ENCODE measurements around the gene GSTT4.
"Not testable (repeated sequence)": the region's sequence is repeated elsewhere in the genome, so short reads cannot be mapped to it uniquely, and the experiment has no call there.

Gene GSTT4

DNA sequence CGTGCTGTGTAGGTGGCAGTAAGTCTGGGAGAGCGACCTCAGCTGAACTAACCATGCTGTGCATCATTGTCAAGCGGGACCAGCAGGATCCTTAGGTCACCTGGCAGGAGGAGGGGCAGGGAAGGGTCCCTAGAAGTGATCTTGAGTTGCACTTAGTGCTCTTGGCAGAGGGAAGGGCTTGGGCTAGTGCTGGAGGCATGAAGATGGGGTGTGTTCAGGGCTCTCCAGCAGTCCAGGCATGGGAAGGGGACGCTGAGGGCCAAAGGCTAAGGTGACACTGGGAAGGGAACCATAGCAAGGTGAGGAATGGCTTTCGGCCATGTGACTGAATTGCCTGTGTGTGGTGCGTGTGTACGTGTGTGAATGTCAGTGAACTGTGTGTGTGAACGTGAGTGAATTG is 19.2 kb downstream of the GSTT4 start:
- not testable (repeated sequence) for DNase-seq

GRCh38 chr22:23984430-23984829 is 20.8 kb downstream of the GSTT4 start:
- DNase-seq, result peak; percentile 71

- not testable (repeated sequence) for DNase-seq
These were observed 24.7 kb downstream of the GSTT4 start for GRCh38 chr22:23980567-23980966.

- DNase-seq, result not testable (repeated sequence)
These were observed 25.6 kb downstream of the GSTT4 start, which contains the start of gene GSTT2 for GRCh38 chr22:23979557-23980240. Gene GSTT2, plus strand, starts transcription at chr22:23980134.

DNA sequence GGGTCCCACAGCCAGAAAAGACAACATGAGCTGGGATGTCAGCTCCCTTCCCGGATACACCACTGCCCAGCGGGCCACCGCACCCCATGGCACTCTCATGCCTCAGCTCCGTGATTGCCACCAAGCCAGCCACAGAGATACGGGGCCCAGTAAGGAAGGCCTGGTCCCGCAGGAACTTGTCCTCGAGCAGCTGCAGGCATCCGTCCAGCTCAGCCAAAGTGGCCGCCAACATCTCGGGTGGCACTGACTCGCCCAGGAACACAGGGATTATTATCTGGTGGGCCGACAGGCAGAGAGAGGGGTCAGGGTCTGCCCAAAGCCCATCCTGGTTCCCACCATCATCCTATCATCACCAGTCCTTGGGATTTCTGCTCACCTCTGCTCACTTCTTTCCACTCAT is 27.9 kb downstream of the GSTT4 start:
- not testable (repeated sequence) for DNase-seq

- not testable (repeated sequence) for DNase-seq
These were observed 30.4 kb downstream of the GSTT4 start for GRCh38 chr22:23974836-23975352.

DNA sequence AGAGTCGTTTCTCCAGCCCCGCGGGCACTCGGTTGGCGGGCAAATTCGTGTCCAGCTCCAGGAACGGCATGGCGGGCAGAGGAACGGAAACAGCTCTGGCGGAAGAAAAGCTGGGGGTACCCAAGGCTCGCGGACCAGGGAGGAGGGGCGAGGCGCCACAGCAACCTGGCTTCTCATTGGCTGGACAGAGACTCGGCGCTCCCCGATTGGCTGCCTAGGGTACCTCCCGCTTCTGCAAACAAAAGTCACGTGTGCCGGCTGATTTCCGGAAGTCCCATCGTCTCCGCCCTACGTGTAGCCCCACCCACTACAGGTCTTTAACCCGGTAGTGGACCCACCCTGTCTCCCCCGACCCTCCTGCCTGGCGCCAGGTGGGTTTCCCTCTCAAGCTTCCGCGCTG is 30.9 kb downstream of the GSTT4 start, which contains the start of gene DDT:
Gene DDT (minus strand): TSS at position 97 of the 400 bp plus-strand sequence. CDS start 27 bp downstream, at position 70.
- not testable (repeated sequence) for DNase-seq

GRCh38 chr22:23971927-23972326 is 33.3 kb downstream of the GSTT4 start:
- DNase-seq, result not testable (repeated sequence)

- DNase-seq, result no peak
These were observed 34.3 kb downstream of the GSTT4 start for GRCh38 chr22:23970816-23971486.

DNA sequence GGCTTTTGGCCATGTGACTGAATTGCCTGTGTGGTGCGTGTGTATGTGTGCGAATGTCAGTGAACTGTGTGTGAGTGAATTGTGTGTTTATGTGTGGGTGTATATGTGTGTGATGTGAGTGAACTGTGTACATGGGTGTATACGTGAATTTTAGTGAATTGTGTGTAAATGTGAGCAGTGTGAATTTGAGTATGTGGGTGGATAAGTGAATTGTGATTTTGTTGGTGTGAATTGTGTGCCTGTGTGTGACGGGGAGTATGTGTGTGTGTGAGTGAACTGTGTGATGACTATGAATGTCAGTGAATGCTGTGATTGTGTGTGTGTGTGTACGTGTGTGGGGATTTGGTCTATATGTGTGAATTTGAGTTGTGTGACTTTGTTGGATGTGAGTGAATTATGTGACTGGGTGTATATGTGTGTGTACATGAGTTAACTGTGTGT is 35.0 kb downstream of the GSTT4 start:
- DNase-seq, result no peak

GRCh38 chr22:23969071-23969470 is 36.2 kb downstream of the GSTT4 start:
- no peak for DNase-seq

DNA sequence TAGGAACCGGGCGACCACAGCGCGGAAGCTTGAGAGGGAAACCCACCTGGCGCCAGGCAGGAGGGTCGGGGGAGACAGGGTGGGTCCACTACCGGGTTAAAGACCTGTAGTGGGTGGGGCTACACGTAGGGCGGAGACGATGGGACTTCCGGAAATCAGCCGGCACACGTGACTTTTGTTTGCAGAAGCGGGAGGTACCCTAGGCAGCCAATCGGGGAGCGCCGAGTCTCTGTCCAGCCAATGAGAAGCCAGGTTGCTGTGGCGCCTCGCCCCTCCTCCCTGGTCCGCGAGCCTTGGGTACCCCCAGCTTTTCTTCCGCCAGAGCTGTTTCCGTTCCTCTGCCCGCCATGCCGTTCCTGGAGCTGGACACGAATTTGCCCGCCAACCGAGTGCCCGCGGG is 38.7 kb downstream of the GSTT4 start, which contains the start of gene DDTL:
Gene DDTL (plus strand): TSS at position 321 of the 400 bp plus-strand sequence. CDS start 27 bp downstream, at position 348.
- not testable (repeated sequence) for DNase-seq

DNA sequence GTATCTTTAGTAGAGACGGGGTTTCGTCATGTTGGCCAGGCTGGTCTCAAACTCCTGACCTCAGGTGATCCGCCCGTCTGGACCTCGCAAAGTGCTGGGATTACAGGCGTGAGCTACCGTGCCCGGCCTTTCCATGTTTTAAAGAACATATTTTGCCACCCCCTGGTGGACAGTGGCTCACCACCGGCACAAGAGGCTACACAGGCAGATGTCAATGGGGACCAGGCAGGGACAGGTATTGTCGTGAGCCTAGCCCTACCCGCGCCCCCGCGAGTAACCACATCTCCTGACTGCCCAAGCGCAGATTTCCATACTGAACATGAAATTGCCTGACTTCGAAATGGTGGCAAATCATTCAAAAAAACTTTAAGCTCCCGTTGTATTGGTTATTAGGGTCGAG is 39.2 kb downstream of the GSTT4 start:
- DNase-seq, result not testable (repeated sequence)

DNA sequence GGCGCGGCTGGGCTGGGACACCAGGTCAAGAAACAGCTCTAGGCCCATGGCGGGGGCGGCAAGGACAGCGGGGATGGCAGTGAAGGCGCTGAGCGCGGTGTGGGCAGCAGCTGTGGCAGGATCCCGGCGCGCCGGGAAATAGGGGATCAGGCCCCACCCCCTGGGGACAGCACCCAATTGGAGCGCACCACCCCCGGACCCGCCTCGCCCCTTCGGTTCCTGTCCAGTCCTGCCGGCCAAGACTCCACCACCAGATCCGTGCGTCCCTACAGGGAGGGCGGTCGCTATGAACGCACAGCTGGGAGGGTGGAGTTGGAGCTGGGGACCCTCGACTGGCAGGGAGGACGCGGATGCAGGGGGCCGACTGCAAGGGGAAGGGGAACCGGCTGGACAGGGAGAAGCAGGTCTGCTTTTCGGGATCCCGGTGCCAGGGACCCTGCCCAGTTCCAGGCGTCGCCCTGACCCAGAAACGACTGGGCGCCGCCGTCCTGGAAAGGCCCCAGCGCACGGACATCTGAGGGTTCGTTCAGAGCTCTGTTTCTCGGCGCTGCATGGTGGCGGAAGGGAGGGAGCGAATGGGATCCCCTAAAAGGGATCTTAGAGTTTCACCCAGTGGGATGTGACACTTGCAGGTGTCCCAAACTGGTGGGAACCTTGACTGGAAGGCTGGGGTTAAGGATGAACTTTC is 44.0 kb downstream of the GSTT4 start, which contains the start of gene GSTT2B:
Gene GSTT2B (minus strand): TSS at position 112 of the 688 bp plus-strand sequence. CDS start 64 bp downstream, at position 48.
- not testable (repeated sequence) for DNase-seq

DNA sequence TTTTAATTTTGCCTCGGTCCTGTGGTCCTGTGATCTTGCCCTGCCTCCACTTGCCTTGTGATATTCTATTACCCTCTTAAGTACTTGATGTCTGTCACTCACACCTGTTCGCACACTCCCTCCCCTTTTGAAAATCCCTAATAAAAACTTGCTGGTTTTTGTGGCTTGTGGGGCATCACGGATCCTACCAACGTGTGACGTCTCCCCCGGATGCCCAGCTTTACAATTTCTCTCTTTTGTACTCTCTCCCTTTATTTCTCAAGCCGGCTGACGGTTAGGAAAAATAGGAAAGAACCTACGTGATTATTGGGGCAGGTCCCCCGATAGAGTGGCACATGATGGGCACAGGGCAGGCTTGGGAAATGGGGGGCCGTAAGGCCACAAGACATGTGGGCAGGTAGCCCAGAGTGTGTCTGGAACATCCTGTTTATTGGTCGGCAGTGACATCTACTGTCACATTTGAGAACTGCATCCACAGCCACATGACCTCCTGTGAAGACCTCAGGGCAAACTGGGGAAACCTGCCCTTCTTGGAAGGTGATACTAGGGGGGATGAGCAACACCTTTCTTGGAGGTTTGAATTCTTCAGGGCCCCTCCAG is 48.9 kb downstream of the GSTT4 start:
- peak; percentile 90 for DNase-seq

- not testable (repeated sequence) for DNase-seq
These were observed 49.4 kb downstream of the GSTT4 start for GRCh38 chr22:23955886-23956285.

- not testable (repeated sequence) for DNase-seq
These were observed 50.3 kb downstream of the GSTT4 start for GRCh38 chr22:23954991-23955305.

GRCh38 chr22:23954193-23954990 is 50.9 kb downstream of the GSTT4 start:
- not testable (repeated sequence) for DNase-seq

DNA sequence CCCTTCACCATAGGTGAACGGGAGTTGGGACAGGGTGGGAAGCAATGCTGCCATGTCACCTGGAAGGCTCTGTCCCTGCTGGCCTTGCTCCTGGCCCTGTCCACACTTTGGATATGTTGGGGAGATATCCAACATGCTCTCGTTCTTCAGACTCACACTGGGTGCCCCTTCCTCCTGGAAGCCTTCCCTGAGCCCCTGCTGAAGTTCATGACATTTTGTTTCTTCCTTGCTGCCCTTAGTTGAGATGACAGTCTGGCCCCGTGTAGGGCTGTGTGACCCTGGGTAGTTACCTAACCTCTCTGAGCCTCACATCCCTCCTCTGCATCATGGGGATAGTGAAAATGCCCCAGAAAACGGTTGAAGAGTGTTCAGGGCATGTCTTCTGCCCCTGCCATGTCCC is 51.8 kb downstream of the GSTT4 start:
- not testable (repeated sequence) for DNase-seq

GRCh38 chr22:23952794-23953405 is 52.4 kb downstream of the GSTT4 start:
- not testable (repeated sequence) for DNase-seq

GRCh38 chr22:23951383-23951782 is 53.9 kb downstream of the GSTT4 start:
- DNase-seq, result not testable (repeated sequence)

Measured in activated effector memory CD4-positive, alpha-beta T cell treated with anti-CD3 and anti-CD28 coated beads, Interleukin-2, amount 50 U/mL, for 16 hours (primary cell).